Forelimb muscle (tissue), 1 donor: ENCODE data around the gene TSPAN19. TPM values are rescaled to one million over a fixed set of nuclear protein-coding genes. Genes with fewer than 3 reads are reported as not detected.
"Not testable (repeated sequence)": the region's sequence is repeated elsewhere in the genome, so short reads cannot be mapped to it uniquely, and the experiment has no call there.

ENCODE experiments used
- DNase-seq: peaks from one replicate; pipeline ENCODE4 v3.0.0-alpha.2; 2013; ENCODE audit warnings: low read depth
- polyA plus RNA-seq: library from polyadenylated mRNA; unstranded; fragments of 120-200 nt; gene quantifications from one replicate; pipeline ENCODE4 v1.2.1, GENCODE V29; 2013; ENCODE audit not compliant: insufficient read length

Gene TSPAN19
- 0.28 TPM for polyA plus RNA-seq

DNA sequence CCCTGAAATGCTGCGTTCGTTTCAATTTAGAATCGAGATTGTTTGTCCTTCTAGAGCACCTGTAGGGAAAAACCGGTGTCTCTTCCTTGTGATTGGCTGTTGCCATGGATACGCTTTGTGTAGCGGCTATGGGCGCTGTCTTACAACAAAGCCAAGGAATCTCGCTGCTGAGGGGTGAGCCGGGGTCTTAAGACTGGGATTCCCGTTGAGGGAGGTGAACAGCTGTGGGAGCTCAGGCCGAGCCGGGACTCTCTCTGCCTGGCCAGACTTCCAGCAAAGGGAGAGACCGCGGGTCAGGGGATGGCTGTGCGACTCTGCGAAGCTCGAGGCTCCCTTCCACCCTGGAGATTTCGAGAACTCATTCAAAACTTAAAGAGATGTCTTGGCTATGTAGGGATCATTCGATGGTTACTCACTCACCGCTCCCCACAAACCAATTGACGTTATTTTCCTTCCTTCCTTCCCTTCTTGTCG, at the start of gene TSPAN19, which contains the start of gene LRRIQ1:
Gene TSPAN19, minus strand, starts transcription at position 44 of the 474 bp plus-strand sequence. CDS start 6,331 bp downstream, outside the sequence.
Gene LRRIQ1, plus strand, starts transcription at position 118 of the 474 bp plus-strand sequence. CDS start 1,826 bp downstream, outside the sequence.
- DNase-seq, result peak; percentile 63

DNA sequence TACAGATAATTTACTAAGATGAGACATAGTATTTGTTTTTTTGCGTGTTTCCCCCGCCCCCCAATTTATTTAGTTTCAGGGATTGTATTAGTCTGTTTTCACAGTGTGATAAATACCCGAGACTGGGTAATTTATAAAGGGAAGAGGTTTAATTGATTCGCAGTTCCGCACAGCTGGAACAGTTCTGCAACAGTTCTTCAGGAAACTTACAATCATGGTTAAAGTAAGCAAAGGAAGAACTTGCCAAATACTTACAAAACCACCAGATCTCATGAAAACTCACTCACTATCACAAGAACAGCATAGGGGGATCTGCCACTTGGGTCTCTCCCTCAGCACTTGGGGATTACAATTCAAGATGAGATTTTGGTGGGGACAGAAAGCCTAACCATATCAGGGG, 49.0 kb upstream of the TSPAN19 start:
- no peak for DNase-seq

DNA sequence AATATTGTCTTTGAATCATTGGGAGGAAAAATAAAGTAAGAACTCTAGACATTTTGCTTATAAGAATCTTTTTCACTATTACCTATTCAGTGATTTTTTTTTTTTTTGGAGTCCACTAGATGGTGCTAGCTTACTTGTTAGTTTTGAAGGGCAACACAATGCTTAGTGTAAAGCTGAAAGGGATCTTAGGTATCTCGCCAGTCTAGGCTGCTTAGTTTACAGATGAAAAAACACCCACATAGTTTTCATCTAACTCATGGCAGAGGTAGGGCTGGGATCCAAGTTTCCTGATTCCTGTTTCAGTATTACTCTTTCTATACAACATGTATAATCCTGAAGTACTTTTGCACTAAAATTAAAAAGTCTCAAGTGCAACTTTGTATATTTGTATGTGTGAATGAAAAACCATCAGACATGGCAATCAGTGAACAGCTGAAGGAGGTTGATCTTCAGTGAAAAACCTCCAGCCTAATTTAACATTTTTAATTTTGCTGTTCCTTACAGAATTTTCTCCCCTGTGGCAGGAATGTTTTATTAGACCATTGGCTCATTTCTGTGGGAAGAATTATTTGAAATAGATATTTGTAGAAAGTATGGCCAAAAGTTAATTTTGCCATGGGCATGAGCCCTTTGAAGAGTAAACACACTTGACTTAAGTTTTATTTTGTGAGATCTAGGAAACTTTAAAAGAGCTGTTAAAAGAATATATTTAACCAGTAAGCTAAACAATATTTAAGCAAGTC, 40.8 kb upstream of the TSPAN19 start:
- peak; percentile 11 for DNase-seq

DNA sequence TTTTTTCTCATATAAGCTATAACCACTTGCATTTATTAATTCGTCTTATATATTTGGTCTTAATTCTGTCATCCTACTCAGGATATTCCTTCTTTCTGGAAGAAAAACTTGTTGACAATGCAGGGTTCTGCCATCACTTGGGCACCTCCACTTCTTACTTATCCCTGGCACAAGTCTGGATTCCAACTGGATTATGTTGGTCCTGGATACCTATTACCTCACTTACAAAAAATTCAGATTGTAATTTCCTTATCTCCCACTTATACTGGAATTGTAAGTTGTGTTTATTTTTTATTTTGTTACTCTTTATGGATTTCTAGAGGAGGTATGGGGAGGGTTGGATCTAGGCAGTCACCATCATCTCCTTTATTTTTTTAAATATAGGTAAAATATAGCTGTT, 36.7 kb upstream of the TSPAN19 start:
- no peak for DNase-seq

DNA sequence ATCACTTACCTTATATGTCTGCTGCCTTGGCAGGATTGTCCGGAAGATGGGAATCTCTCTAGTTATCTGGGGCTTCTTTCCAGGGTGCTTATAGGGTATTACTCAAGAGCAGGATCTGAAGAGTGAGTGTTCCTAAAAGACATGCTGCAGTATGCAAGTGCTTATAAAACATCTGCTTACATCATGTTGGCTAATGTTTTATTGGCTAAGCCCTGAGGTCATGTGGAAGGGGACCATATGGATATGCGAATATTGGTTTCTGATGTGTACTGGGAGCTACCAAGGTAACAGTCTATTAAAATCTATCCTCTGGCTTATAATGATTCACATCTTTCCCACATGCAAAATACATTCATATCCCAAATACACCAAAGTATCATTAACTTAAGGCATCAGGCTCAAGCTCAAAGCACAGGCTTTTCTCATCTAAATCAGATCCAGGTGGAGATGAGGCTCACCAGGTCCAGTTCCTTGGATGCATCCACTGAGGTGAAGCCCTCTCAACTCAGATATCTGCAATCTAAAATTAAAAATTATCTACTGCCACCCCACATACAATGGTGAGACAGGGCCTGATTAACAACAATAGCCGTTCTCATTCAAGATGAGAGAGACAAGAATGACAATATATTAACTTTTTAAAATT, 29.9 kb upstream of the TSPAN19 start:
- no peak for DNase-seq

DNA sequence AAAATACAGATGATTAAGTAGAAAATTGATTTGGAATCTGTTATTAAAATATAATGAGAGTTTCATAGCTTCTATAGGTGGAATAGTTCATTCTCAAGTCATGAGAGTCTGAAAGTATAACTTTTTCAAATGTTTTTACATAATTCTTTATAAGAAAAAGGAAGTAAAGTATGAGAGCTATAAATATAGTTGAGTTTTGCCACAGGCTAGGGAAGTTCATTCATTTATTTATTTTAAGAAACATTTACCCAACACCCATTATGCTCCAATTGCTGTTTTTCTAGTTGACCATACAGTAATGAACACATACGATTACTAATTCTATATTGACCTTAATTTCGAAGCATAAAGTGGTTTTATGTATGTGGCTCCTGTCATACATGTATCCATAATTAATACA, 24.8 kb upstream of the TSPAN19 start:
- DNase-seq, result no peak

DNA sequence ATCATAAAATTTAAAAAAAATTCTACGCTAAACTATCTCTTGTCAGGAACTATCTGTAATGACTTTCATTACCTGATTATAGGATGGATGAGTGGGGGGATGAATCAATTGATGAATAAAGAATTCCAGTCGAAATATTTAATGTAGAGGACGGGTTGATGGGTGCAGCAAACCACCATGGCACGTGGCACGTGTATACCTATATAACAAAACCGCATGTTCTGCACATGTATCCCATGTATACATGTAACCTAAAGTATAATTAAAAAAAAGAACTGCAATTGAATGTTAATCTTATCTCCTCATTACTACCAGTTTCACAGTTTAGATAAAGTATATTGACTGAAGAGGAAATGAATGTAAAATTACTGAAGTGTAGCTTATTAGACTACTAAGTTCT, 23.5 kb upstream of the TSPAN19 start:
- no peak for DNase-seq

DNA sequence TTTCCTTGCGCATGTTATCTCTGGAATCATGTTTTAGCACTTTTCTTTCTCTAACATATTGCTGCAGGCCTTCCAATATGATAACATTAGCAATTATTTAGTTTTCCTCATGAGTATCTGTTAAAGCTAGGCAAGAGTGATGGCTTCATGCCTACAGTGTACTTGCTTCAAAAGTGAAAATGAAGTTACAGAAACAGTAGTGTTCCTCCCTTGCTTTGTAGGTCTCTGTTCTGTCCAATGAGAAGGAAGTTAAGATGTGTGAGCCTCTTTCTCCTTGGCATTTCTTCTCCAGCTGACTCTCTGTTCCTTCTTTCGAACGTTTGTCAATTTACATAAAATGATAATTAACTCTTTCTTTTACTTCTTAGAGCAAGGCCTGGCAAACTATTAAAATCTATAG, 22.3 kb upstream of the TSPAN19 start:
- DNase-seq, result no peak

DNA sequence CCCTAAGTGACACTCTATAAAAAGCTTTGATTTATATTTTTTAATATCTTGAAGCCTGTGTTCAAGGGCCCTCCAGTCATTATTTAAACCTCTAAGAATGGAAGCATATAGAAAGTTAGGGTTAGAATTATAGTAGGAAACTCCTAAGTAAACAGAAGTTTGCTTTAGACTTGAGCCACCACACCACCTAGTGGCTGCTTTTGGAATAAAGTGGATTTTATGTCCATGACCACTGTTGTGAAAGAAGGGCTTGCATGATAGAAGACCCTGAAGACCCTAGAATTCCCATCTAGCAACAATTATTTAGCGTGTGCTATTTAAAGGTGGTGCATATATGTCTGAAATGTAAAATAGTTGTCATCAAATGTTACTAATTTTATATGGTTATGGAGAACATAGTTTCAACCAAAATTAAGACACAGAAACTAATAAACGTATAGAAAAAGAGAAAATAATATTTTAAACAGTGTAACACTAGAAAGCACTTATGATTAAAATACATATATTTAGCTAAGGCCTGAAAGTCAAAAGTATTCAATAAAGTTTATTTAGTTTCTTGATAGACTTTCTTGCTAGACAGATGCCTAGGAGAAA, 21.4 kb upstream of the TSPAN19 start:
- peak; percentile 8 for DNase-seq

DNA sequence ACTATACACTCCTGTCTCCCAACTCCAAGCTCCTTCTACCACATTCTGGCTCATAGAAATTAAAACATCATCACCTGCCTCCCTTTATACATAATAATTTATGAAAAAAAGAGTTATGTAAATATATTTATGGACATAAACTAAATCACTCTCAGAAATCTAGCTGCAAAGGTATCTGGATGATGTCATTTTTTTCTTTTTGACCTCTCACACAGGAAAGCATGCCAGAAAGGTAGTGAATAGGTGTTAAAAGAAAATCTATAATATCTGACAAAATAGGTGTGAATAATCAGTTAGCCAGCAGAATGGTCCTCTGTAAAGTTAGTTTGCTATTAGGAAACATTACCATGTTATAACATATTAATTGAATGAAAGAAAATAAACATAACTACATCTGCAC, 7.8 kb upstream of the TSPAN19 start:
- no peak for DNase-seq

DNA sequence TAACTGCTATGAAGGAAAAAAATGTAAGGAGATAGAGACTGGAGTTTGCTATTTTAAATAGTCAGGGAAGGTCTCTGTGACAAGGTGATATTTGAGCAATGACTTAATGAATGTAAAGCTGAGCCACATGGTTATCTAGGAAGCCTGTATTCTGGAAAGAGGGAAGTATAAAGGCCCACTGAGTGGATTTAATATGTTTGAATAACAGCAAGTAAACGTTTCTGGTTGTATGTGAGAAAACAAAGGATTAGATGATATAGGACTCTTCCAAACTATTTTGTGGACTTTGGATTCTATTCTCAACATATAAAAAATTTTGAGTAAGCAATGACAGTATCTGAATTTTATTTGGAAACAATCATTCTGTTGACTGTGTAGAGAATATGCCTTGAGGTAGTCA, 5.3 kb upstream of the TSPAN19 start:
- DNase-seq, result no peak

DNA sequence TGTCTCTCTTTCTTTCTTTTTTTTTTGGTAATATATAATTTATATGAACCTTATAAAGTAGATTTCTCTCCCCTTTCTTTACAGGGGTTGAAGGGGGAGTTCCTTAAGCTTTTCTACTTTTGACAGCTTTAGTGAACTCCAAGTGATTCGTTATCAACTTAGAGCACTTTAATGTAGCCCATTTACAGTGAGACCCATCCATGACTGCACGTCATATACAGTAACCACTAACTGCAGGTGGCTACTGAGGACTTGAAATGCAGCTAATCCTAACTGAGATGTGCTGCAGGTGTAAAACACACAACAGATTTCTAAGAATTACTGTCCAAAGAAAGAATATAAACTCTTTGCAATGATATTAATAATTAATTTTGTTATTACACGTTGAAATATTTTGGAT, 656 bp upstream of the TSPAN19 start:
- DNase-seq, result no peak

DNA sequence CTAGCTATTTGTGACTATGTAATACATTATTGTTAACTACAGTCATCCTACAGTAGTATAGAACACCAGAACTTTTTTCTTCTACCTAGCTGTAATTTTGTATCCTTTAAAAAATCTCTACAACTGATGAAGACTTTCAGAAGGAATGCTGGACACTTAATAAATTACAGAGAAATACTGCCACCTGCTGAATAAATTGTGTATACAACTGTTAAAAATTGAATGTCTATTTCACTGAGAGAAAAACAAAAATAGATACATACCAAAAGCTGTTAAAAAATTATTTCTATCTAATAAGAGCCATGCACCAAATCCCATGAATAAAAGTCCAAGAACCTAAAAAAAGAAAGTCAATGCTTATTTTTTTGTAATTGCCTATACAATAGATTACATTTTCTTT, 6.6 kb downstream of the TSPAN19 start:
- no peak for DNase-seq

DNA sequence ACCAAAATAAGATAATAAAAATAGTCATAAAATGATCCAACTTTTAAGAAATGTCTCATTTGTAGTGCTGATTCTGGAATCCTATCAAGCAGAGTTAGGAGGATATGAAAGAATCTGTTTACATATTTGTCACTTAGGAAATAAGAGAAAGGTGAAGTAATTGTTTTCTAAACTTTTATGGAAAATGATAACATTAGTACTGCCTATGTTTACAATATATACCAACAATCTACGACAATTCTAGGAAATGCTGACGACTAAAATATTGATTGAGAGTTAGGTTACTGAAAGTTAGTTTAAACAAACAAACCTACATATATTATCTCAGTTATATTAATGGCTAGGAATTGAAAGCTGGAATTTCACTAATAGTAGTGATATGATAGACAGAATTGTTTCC, 18.0 kb downstream of the TSPAN19 start:
- no peak for DNase-seq

DNA sequence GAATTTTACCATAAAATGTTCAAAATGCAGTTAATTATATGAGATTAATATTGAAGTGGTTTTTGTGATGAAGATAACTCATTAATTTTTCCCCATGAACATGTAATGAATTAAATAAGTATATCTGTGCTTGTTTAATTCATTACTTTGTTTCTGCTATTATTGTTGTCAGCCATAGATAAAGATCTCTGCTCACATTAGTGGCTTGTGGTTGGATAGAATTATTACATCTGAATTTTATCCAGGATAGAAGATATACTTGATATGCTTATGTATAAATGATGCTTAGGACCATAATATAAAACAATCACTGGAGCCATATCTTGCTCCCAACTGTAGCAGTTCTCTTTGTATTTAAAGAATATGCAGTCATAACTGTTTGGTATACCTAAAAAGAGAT, 18.5 kb downstream of the TSPAN19 start:
- no peak for DNase-seq

DNA sequence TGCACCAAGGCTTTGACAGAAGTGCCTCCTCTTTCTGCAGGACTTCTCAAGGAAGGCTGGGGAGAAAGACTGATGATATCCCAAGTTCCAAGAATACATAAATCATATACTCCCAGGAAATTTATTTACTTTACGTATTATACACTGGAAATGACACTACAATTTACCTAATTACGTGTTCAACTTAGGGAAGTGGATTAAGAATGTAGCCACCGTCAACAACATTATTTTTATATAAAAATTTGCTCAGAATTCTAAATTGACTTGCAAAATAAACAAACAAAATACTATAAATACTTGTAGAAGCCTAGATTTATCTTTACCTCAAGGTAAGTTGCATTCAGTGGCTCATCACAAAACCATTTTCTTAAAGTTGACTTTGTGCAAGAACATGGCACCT, 18.9 kb downstream of the TSPAN19 start:
- no peak for DNase-seq

DNA sequence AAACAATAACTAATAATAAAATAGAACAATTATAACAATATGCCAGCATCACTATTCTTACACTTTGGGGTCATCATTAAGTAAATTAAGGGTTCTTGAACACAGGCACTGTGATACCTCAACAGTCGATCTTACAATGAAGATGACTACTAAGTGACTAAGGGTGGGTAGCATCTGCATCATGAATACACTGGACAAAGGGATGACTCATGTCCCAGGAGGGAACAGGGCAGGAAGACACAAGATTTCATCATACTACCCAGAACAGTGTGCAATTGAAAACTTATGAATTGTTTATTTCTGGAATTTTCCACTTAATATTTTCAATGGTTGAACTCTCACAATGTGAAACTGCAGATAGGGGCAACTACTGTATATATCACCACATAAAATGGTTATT, 19.7 kb downstream of the TSPAN19 start:
- no peak for DNase-seq

DNA sequence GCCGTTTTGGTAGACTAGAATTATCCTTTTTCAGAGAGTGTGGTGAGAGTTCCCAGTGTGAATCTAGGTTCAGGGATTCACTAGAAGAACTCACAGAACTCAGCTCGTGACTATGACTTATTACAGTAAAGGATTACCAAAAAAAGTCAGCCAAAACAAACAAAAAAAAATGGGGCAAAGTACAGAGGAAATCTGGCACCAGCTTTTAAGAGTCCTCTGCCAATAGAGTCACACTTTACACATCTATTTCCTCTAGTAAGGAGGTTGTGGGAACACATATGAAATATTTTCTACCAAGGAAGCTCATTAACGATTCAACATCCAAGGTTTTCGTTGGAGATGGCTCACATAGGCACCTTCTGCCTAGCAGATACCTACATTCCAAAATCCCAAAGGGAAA, 28.2 kb downstream of the TSPAN19 start:
- no peak for DNase-seq

DNA sequence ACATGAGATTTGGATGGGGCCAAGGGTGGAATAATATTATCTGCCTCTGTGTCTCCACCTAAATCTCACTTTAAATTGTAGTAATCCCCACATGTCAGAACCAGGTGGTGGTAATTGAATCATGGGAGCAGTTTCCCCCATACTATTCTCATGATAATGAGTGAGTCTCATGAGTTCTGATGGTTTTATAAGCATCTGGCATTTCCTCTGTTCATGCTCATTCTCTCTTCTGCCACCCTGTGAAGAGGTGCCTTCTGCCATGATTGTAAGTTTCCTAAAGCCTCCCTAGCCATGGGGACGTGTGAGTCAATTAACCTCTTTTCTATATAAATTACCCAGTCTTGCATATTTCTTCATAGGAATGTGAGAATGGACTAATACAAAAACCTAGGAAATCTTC, 29.9 kb downstream of the TSPAN19 start:
- DNase-seq, result no peak

DNA sequence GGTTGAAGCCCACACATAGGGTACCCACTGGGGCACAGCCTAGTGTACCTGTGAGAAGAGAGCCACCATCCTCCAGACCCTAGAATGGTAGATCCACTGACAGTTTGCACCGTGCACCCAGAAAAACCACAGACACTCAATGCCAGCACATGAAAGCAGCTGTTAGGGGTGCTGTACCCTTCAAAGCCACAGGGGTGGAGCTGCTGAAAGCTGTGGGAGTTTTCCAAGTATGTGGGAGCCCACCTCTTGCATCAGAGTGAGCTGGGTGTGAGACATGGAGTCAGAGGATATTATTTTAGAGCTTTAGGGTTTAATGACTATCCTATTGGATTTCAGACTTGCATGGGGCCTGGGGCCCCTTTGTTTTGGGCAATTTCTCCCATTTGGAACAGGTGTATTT, 30.5 kb downstream of the TSPAN19 start:
- DNase-seq, result no peak

DNA sequence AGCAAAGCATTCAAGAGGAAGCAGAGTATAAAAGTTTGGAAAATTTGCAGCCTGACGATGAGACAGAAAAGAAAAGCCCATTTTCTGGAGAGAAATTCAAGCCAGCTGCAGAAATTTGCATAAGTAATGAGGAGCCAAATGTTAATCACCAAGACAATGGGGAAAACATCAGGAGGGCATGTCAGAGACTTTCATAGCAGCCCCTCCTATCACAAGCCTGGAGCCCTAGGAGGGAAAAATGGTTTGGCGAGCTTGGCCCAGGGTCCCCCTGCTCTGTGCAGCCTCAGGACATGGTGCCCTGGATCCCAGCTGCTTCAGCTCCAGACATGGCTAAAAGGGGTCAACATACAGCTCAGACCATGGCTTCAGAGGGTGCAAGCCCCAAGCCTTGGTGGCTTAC, 31.0 kb downstream of the TSPAN19 start:
- DNase-seq, result not testable (repeated sequence)

DNA sequence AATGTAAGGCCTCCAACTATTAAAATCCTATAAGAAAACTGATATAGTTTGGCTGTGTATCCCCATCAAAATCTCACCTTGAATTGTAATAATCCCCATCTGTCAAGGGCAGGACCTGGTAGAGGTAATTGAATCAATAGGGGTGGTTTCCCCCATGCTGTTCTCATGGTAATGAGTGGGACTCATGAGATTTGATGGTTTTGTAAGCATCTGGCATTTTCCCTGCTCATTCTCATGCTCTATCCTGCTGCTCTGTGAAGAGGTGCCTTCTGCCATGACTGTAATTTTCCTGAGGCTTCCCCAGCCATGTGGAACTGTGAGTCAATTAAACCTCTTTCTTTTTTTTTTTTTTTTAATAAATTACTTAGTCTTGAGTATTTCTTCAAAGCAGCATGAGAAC, 31.9 kb downstream of the TSPAN19 start:
- no peak for DNase-seq

DNA sequence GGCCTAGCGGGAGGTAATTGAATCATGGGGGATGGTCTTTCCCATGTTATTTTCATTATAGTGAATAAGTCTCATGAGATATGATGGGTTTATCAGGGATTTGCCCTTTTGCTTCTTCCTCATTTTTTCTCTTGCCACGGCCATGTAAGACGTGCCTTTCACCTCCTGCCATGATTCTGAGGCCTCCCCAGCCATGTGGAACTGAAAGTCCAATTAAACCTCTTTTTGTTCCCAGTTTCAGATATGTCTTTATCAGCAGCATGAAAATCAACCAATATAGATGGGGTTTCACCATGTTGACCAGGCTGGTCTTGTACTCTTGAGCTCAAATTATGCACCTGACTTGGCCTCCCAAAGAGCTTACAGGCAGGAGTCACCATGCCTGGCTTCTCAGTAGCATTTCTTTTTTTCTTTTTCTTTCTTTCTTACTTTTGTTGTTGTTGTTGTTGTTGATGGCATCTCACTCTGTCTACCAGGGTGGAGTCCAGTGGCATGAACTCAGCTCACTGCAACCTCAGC, 33.2 kb downstream of the TSPAN19 start:
- DNase-seq, result no peak
